ENCODE measurements around the gene TRAPPC12. TPM values are rescaled to one million over a fixed set of nuclear protein-coding genes. Genes with fewer than 3 reads are reported as not detected.

Gene TRAPPC12
- total and polyA plus RNA-seq, 3 experiments from 2014 or later: 37.1 to 76.5 (median 74.1) TPM

GRCh38 chr2:3388412-3388738 lies 8.9 kb downstream of the TRAPPC12 start:
- Mint-ChIP-seq H3K9me3 (no peaks in the 10 kb centered on the region), H3K4me3 (no peak overlapping the region), H3K36me3 (peaks cover 9 to 60% (median 11%) of the 10 kb centered on the region in 3 donors), H3K27me3 (no peaks in the 10 kb centered on the region), H3K27ac (no peak overlapping the region), H3K4me1 (peaks cover 23 to 60% (median 59%) of the 10 kb centered on the region in 3 donors)
- ChIA-PET CTCF (no interaction called here), POLR2A (no interaction called here)
- DNase-seq: no peak
- Histone ChIP-seq H3K9me3 (ENCODE audit: low read length) (no peaks in the 10 kb centered on the region), H3K4me3 (ENCODE audit: low read length) (no peak overlapping the region), H3K36me3 (ENCODE audit: insufficient read depth, low read length) (peaks cover 20% of the 10 kb centered on the region), H3K27me3 (ENCODE audit: insufficient read depth, low read length, poor library complexity, severe bottlenecking) (no peaks in the 10 kb centered on the region), H3K4me1 (ENCODE audit: insufficient read depth, low read length) (peaks cover 5% of the 10 kb centered on the region), H3K27ac (ENCODE audit: low read depth, low read length) (no peak overlapping the region)

DNA sequence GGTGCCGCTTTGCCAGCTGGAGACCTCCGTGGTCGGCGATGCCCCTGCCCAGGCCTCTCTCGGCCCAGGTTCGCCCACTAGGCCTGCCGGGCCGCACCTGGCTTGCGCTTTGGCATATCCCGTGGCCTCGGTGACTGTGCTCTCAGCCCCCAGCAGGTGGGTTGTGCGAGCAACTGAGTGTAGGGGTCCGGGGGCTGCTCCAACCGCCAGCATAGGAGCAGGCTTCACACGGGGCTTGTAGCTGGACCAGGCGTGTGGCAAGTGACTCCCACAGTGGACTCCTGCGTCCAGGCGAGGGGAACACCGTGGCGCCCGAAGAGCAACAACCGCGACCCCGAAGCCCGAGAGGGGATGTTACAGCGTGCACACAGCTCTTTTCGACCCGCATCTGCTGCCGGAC lies 9.7 kb downstream of the TRAPPC12 start:
- Mint-ChIP-seq H3K27me3 (no peaks in the 10 kb centered on the region), H3K27ac (no peak overlapping the region), H3K4me1 (peaks cover 27 to 57% (median 51%) of the 10 kb centered on the region in 3 donors), H3K36me3 (peaks cover 12 to 64% (median 14%) of the 10 kb centered on the region in 3 donors), H3K4me3 (no peak overlapping the region), H3K9me3 (no peaks in the 10 kb centered on the region)
- peaks cover 20% of the 10 kb centered on the region for H3K36me3 ChIP-seq (ENCODE audit: insufficient read depth, low read length)
- DNase-seq: no peak
- H3K4me3 ChIP-seq (ENCODE audit: low read length): no peak overlapping the region
- H3K9me3 ChIP-seq (ENCODE audit: low read length): no peaks in the 10 kb centered on the region
- no peaks in the 10 kb centered on the region for H3K27me3 ChIP-seq (ENCODE audit: insufficient read depth, low read length, poor library complexity, severe bottlenecking)
- CTCF ChIA-PET: no interaction called here
- no peak overlapping the region for H3K27ac ChIP-seq (ENCODE audit: low read depth, low read length)
- peaks cover 5% of the 10 kb centered on the region for H3K4me1 ChIP-seq (ENCODE audit: insufficient read depth, low read length)
- POLR2A ChIA-PET: no interaction called here

- Mint-ChIP-seq H3K4me3 (no peak overlapping the region), H3K36me3 (peaks cover 17 to 64% (median 21%) of the 10 kb centered on the region in 3 donors), H3K4me1 (peaks cover 30 to 54% (median 46%) of the 10 kb centered on the region in 3 donors), H3K27ac (peak overlapping the region in 1 of 8 donors; percentile 43), H3K9me3 (peaks cover under 1 to 5% (median 3%) of the 10 kb centered on the region in 5 donors), H3K27me3 (no peaks in the 10 kb centered on the region)
- no peak overlapping the region for H3K4me3 ChIP-seq (ENCODE audit: low read length)
- ChIA-PET POLR2A (no interaction called here), CTCF (interaction anchor here (1.0 kb wide), 1 partner anchor 10 kb away, joined by 3 read pairs; the partner anchor contains the start of gene TRAPPC12)
- peaks cover 5% of the 10 kb centered on the region for H3K4me1 ChIP-seq (ENCODE audit: insufficient read depth, low read length)
- peaks cover 20% of the 10 kb centered on the region for H3K36me3 ChIP-seq (ENCODE audit: insufficient read depth, low read length)
- H3K9me3 ChIP-seq (ENCODE audit: low read length): no peaks in the 10 kb centered on the region
- H3K27me3 ChIP-seq (ENCODE audit: insufficient read depth, low read length, poor library complexity, severe bottlenecking): no peaks in the 10 kb centered on the region
- no peak overlapping the region for H3K27ac ChIP-seq (ENCODE audit: low read depth, low read length)
- DNase-seq: no peak
These were observed 10.5 kb downstream of the TRAPPC12 start for GRCh38 chr2:3390041-3390440.

DNA sequence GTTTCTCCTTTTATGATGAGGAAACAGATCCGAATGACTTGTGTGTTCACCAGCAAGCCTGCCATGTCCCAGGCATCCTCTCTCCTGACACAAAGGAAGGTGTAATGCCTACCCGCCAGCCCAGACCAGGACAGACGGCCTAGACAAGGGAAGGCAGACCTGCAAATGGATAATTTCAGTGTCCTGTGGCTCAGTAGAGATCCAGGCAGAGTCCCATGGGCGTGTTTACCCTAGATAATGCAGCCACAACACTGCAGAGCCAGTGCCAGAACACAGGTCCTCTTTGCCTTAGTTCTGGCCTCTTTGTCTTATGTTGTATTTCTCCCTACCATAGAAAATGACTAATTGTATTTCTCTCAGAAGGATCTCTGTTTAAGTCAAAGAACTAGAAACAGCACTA lies 12.7 kb downstream of the TRAPPC12 start:
- H3K27me3 Mint-ChIP-seq: no peaks in the 10 kb centered on the region
- peaks cover 30 to 49% (median 38%) of the 10 kb centered on the region in 3 donors for H3K4me1 Mint-ChIP-seq
- H3K36me3 ChIP-seq (ENCODE audit: insufficient read depth, low read length): peaks cover 22% of the 10 kb centered on the region
- H3K36me3 Mint-ChIP-seq: peaks cover 24 to 75% (median 37%) of the 10 kb centered on the region in 3 donors
- CTCF ChIA-PET: interaction anchor here (4.2 kb wide), 1 partner anchor 31 kb away, joined by 13 read pairs; no protein-coding TSS in a partner anchor
- POLR2A ChIA-PET: interaction anchor here (0.5 kb wide), 1 partner anchor 28 kb away, joined by 8 read pairs; no protein-coding TSS in a partner anchor
- peaks cover 5% of the 10 kb centered on the region for H3K4me1 ChIP-seq (ENCODE audit: insufficient read depth, low read length)
- H3K9me3 Mint-ChIP-seq: peaks cover 20 to 22% (median 21%) of the 10 kb centered on the region in 5 donors
- H3K4me3 ChIP-seq (ENCODE audit: low read length): no peak overlapping the region
- peaks cover 14% of the 10 kb centered on the region for H3K9me3 ChIP-seq (ENCODE audit: low read length)
- H3K4me3 Mint-ChIP-seq: no peak overlapping the region
- peak overlapping the region in 2 of 8 donors; percentile 24 to 36 for H3K27ac Mint-ChIP-seq
- H3K27me3 ChIP-seq (ENCODE audit: insufficient read depth, low read length, poor library complexity, severe bottlenecking): no peaks in the 10 kb centered on the region
- H3K27ac ChIP-seq (ENCODE audit: low read depth, low read length): no peak overlapping the region
- DNase-seq: no peak

- H3K27me3 Mint-ChIP-seq: no peaks in the 10 kb centered on the region
- no peak for DNase-seq
- Histone ChIP-seq H3K4me1 (ENCODE audit: insufficient read depth, low read length) (no peaks in the 10 kb centered on the region), H3K9me3 (ENCODE audit: low read length) (peaks cover 17% of the 10 kb centered on the region), H3K27ac (ENCODE audit: low read depth, low read length) (no peak overlapping the region), H3K27me3 (ENCODE audit: insufficient read depth, low read length, poor library complexity, severe bottlenecking) (no peaks in the 10 kb centered on the region), H3K36me3 (ENCODE audit: insufficient read depth, low read length) (peaks cover 12% of the 10 kb centered on the region), H3K4me3 (ENCODE audit: low read length) (no peak overlapping the region)
- H3K36me3 Mint-ChIP-seq: peaks cover 34 to 78% (median 45%) of the 10 kb centered on the region in 3 donors
- POLR2A ChIA-PET: no interaction called here
- CTCF ChIA-PET: interaction anchor here (1.7 to 2.7 kb wide), 2 partner anchors 17 to 27 kb away, joined by 7 to 8 read pairs; partner anchors contain the start of gene TRAPPC12
- H3K9me3 Mint-ChIP-seq: peaks cover 20 to 30% (median 25%) of the 10 kb centered on the region in 5 donors
- H3K4me3 Mint-ChIP-seq: no peak overlapping the region
- H3K27ac Mint-ChIP-seq: no peak overlapping the region
- H3K4me1 Mint-ChIP-seq: peaks cover 22 to 49% (median 45%) of the 10 kb centered on the region in 3 donors
These were observed 17.5 kb downstream of the TRAPPC12 start for GRCh38 chr2:3396920-3397559.

GRCh38 chr2:3398857-3399256 lies 19.4 kb downstream of the TRAPPC12 start:
- Mint-ChIP-seq H3K4me3 (no peak overlapping the region), H3K4me1 (peaks cover 16 to 41% (median 34%) of the 10 kb centered on the region in 3 donors), H3K27me3 (no peaks in the 10 kb centered on the region), H3K27ac (no peak overlapping the region), H3K9me3 (peaks cover 20 to 30% (median 25%) of the 10 kb centered on the region in 5 donors), H3K36me3 (peaks cover 30 to 75% (median 39%) of the 10 kb centered on the region in 3 donors)
- H3K4me3 ChIP-seq (ENCODE audit: low read length): no peak overlapping the region
- H3K27me3 ChIP-seq (ENCODE audit: insufficient read depth, low read length, poor library complexity, severe bottlenecking): no peaks in the 10 kb centered on the region
- POLR2A ChIA-PET: no interaction called here
- peaks cover 22% of the 10 kb centered on the region for H3K36me3 ChIP-seq (ENCODE audit: insufficient read depth, low read length)
- DNase-seq: no peak
- H3K4me1 ChIP-seq (ENCODE audit: insufficient read depth, low read length): no peaks in the 10 kb centered on the region
- CTCF ChIA-PET: interaction anchor here (1.0 kb wide), 1 partner anchor 24 kb away, joined by 4 read pairs; no protein-coding TSS in a partner anchor
- H3K9me3 ChIP-seq (ENCODE audit: low read length): peaks cover 17% of the 10 kb centered on the region
- no peak overlapping the region for H3K27ac ChIP-seq (ENCODE audit: low read depth, low read length)

- no peak overlapping the region for H3K4me3 Mint-ChIP-seq
- H3K27me3 Mint-ChIP-seq: no peaks in the 10 kb centered on the region
- DNase-seq: no peak
- peaks cover 20 to 30% (median 25%) of the 10 kb centered on the region in 5 donors for H3K9me3 Mint-ChIP-seq
- Histone ChIP-seq H3K27me3 (ENCODE audit: insufficient read depth, low read length, poor library complexity, severe bottlenecking) (no peaks in the 10 kb centered on the region), H3K36me3 (ENCODE audit: insufficient read depth, low read length) (peaks cover 27% of the 10 kb centered on the region), H3K9me3 (ENCODE audit: low read length) (peaks cover 17% of the 10 kb centered on the region), H3K27ac (ENCODE audit: low read depth, low read length) (no peak overlapping the region), H3K4me1 (ENCODE audit: insufficient read depth, low read length) (no peaks in the 10 kb centered on the region), H3K4me3 (ENCODE audit: low read length) (no peak overlapping the region)
- ChIA-PET CTCF (no interaction called here), POLR2A (no interaction called here)
- peaks cover 16 to 44% (median 39%) of the 10 kb centered on the region in 3 donors for H3K4me1 Mint-ChIP-seq
- peaks cover 29 to 78% (median 40%) of the 10 kb centered on the region in 3 donors for H3K36me3 Mint-ChIP-seq
- no peak overlapping the region for H3K27ac Mint-ChIP-seq
These were observed 19.9 kb downstream of the TRAPPC12 start for GRCh38 chr2:3399381-3399780.

DNA sequence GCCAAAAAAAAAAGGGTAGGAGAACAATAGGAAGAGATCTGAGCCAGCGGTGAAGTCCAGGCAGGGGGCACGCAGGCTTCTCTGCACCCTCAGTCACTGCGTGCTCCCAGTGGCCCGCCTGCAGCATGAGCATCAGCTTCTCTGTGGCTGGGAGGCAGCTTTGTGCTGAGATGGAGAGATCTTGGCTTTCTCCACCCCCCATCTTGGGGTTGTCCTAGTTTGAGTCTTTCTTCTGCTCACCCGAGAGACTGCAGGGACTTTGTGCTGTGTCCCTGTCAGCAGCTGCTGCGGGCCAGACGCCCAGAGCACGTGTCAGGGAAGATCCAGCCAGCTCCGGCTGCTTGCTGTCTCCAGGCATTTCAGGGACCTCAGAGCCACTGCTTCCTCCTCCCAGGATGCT lies 20.3 kb downstream of the TRAPPC12 start:
- Histone ChIP-seq H3K4me1 (ENCODE audit: insufficient read depth, low read length) (no peaks in the 10 kb centered on the region), H3K9me3 (ENCODE audit: low read length) (peaks cover 17% of the 10 kb centered on the region), H3K36me3 (ENCODE audit: insufficient read depth, low read length) (peaks cover 30% of the 10 kb centered on the region), H3K27ac (ENCODE audit: low read depth, low read length) (no peak overlapping the region), H3K27me3 (ENCODE audit: insufficient read depth, low read length, poor library complexity, severe bottlenecking) (no peaks in the 10 kb centered on the region), H3K4me3 (ENCODE audit: low read length) (no peak overlapping the region)
- Mint-ChIP-seq H3K9me3 (peaks cover 17 to 28% (median 24%) of the 10 kb centered on the region in 5 donors), H3K27ac (no peak overlapping the region), H3K36me3 (peaks cover 27 to 79% (median 37%) of the 10 kb centered on the region in 3 donors), H3K4me1 (peaks cover 15 to 45% (median 42%) of the 10 kb centered on the region in 3 donors), H3K27me3 (no peaks in the 10 kb centered on the region), H3K4me3 (no peak overlapping the region)
- ChIA-PET POLR2A (no interaction called here), CTCF (no interaction called here)
- DNase-seq: no peak
